Left colon (tissue), 2 donors: ENCODE measurements around the gene WDR48. TPM values are rescaled to one million over a fixed set of nuclear protein-coding genes. Genes with fewer than 3 reads are reported as not detected.

Experiments used
- ATAC-seq: fragments of 200-7000 bp; cut with Tn5 transposase; one replicate; pipeline ENCODE4 v1.9.1; 2020; ENCODE audit warnings: mild to moderate bottlenecking, moderate library complexity
- DNase-seq, 2 donors: peaks; one replicate each; pipeline ENCODE4 v3.0.0-alpha.2; 2020
- intact Hi-C, 2 donors: fragments of 100-400 bp; cut with DNase I in 1 of 2; cut with micrococcal nuclease in 1 of 2; formaldehyde crosslinking; loops; one replicate each; pipeline versions ENCODE4 v1.11.2 to v1.14.0; 2022; cut with DNase I, micrococcal nuclease
- total RNA-seq, 2 donors: library from RNA; stranded (reverse); fragmentation: NEBNext Ultra II Directional; extraction: Animal tissue kit (Norgen Biotek cat#: 25700); gene quantifications; one replicate each; pipeline ENCODE4 v1.2.1, GENCODE V29; 2021
- donor health status: DM: no; HTN: no; CAD: no.
- donor health status: DM: yes; HTN: yes; CAD: no.

Gene WDR48
- total RNA-seq, 2 donors from 2014 or later, result 21.6 to 32.9 TPM

GRCh38 chr3:39109086-39109485, 57.3 kb downstream of the WDR48 start:
- DNase-seq (no peak), ATAC-seq (no peak)
- intact Hi-C loops, result no loop called here

DNA sequence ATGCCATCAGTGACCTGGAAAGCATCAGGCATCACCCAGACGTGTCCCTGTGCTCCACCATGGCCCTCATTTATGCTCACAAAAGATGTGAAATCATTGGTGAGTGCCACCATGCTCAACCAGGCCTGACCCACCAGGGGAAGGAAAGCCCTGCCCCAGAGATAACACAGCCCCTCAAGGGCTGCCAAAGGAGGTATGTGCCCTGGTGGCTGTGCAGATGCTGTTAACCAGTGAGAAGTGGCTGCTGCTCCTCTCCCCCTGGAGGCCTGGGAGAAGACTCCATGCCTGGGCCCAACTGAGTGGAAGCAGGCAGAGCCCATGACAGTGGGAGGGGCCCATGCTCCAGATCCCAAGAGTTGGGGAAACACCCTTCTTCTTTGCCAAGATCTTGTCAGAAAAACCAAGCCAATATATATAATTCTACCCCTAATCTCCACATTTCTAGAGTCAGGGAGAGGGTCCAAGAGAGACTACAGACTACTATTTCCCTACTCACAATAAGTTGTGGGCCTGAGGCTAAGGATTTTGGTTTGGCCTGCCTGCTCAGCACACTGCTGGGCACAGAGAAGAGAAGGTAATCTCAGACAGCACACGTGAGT, 58.3 kb downstream of the WDR48 start:
- intact Hi-C loops, result no loop called here

GRCh38 chr3:39112113-39112512, 60.3 kb downstream of the WDR48 start:
- peak in 1 of 2 donors; percentile 6 for DNase-seq
- no peak for ATAC-seq
- intact Hi-C loops, result no loop called here

More for the DNA sequence above, 58.3 kb downstream of the WDR48 start:
- DNase-seq, result no peak
- no peak for ATAC-seq

- no peak for ATAC-seq
- DNase-seq, result peak in 1 of 2 donors; percentile 9
- intact Hi-C loops, result no loop called here
These were observed 60.7 kb downstream of the WDR48 start for GRCh38 chr3:39112535-39112934.

DNA sequence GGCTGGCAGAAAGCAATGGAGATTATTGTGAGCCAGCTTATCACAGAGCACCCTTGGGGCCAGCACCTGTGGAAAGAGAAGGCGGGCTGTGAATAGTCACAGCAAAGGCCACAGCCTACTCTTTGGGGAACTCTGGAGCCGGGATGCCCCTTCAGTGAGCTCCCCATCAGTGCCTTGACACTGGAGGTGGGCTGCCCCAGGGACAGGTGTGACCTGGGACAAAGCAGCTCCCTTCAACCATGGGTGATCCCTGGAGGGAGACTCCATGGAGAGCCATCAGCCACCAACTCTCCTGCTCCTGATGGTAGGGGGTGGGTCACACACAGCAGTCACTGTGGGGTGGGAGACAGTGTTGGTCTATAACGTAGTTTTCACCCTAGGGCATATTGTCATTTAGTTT, 61.5 kb downstream of the WDR48 start:
- intact Hi-C loops, result no loop called here
- no peak for ATAC-seq
- DNase-seq, result peak in 1 of 2 donors; percentile 12

DNA sequence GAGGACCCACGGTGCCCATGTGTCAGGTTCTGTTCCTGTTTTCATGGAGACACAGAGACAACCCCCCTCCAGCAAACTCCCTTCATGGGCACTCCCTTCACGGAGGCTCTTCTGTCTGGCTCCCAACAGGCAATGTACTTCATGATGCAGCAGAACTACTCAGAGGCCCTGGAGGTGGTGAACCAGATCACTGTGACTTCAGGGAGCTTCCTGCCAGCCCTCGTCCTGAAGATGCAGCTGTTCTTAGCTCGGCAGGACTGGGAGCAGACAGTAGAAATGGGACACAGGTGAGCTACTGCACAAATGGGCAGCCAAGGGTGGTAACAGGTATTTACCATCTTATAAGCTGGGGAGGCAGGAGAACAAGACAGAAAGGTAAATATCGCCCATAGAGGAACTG, 62.6 kb downstream of the WDR48 start:
- ATAC-seq (no peak), DNase-seq (no peak)
- intact Hi-C loops, result no loop called here

DNA sequence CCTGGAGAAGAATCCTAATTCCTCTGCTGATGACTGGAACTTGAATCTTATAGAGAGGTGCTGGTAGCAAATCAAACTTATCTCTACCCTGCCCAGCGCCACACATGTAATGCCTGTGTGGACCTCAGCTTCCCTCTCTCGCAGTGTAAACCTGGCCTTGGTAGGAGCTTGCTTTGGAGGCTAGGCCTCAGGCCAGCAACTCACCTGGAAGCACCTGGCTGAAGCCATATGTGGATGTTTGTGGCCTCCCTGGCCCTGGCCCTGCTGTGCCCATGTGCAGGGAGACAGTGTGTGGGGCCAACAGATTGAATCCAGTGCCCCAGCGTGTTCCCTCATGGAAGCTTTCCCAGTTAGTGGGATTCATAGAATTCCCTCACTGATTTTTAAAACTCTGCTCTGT, 64.1 kb downstream of the WDR48 start:
- intact Hi-C loops, result no loop called here
- DNase-seq (no peak), ATAC-seq (no peak)

DNA sequence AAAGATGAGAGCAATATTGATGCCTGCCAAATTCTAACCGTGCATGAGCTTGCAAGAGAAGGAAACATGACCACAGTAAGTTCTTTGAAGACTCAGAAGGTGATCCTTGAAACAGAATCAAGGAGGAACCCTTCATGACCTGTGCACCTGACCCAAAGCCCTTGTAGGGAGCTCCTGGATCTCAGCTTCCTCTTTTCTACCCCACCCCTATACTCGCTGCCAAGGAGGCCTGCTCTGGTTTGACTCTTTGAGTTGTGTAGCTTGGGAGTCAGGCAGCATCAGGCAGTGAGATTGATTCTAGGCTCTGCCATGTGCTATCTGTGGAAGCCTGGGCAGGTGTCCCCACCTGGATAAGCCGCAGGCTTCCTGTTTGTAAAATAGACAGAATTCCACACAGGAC, 66.3 kb downstream of the WDR48 start:
- DNase-seq (no peak), ATAC-seq (no peak)
- intact Hi-C loops, result no loop called here

DNA sequence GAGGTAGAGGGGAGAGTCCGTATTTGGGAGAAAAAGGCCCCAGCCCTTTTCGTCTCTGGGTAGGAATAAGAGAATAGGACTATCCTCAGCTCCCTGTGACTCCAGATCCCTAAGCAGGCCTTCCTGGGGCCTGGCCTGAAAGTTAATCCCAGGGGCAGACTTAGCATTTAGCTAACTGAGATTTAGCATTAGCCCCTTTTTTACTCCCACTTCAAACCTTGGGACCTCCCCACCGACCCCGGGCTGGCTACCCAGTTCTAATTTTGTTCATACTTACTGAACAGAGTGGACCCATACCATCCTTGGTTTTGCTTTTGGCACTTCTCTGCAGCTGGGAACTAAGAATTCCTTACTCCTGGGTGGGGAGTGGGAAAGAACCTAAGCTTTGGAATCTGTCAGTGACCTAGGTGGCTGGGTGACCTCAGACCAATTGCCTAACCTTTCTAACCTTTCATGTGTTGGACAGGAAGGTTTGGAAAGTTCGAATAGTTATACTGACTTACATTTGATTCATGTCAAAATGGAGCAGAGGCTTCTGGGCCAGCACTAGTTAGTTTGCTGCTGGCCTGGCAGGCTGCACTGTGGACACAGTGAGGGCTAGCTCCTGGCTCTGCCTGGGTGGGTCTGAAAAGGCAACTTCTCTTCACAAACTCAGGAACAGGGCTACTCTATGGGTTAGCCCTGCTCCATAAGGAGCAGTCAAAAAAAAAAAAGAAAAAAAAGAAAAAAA, 67.3 kb downstream of the WDR48 start:
- ATAC-seq (no peak), DNase-seq (peak in 1 of 2 donors; percentile 5)
- intact Hi-C loops, result no loop called here

DNA sequence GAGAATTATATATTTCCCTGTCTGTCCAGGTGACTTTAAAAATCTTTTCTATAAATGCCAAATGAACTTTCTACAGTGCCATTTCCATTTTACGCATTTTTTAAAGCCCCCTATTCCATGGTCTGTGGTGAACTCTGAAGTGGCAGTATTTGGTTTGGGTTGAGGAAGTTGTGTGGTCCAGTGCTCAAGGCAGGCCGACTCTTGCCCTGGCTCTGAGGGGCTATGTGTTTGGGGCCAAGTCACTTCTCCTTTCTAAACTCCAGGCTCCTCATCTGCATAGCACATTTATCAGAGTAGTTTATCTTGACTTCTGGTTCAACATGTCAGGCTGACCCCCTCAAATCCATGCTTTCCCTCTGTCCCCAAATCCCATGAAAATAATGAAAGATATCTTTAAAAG, 69.8 kb downstream of the WDR48 start:
- intact Hi-C loops, result loop anchor here in 1 of 2 donors (5.0 kb wide), 1 partner anchor 171 kb away; no protein-coding TSS in a partner anchor
- DNase-seq (no peak), ATAC-seq (no peak)

- no peak for ATAC-seq
- intact Hi-C loops, result loop anchor here in 1 of 2 donors (5.0 kb wide), 1 partner anchor 169 kb away; no protein-coding TSS in a partner anchor
- DNase-seq, result no peak
These were observed 71.0 kb downstream of the WDR48 start for GRCh38 chr3:39122813-39123212.

DNA sequence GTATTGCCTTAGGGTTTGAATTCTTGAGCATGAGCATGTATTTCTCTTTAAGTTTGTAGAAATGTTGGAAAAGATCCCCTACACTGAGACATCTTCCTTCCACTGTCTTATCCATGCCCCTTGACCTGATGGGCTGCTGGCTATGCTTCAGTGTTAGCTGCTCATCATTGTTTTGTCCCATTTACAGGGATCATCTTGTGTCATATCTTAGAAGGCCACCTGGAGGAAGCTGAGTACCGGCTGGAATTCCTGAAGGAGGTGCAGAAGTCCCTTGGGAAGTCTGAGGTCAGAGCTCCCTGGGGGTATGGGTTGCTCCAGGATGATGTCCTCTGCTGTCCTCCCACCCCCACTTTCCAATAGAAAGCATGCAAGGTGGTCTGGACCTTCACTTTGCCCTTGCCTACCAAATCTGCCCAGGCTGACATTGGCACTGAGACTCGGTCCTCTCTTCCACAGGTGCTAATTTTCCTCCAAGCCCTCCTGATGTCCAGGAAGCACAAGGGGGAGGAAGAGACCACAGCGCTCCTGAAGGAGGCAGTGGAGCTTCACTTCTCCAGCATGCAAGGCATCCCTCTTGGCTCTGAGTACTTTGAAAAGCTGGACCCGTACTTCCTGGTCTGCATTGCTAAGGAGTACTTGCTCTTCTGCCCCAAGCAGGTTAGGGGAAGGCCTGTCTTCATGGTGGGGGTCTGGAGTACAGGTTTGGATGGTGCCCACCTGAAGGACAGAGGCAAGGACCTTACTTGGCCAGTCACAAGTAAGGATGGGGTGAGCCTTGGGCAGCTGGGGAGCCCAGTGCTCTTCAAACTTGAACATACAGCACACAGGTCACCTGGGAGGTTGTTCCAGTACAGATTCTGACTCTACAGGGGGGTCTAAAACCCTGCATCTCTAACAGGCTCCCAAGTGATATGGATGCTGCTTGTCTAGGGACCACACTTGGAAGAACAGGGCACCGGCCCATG, 73.3 kb downstream of the WDR48 start:
- DNase-seq (peak in 1 of 2 donors; percentile 58), ATAC-seq (peak; percentile 90)
- intact Hi-C loops, result loop anchor here in 1 of 2 donors (5.0 kb wide), 1 partner anchor 167 kb away; no protein-coding TSS in a partner anchor

- ATAC-seq, result peak; percentile 62
- intact Hi-C loops, result no loop called here
- DNase-seq, result peak in 1 of 2 donors; percentile 22
These were observed 74.2 kb downstream of the WDR48 start for GRCh38 chr3:39125841-39126500.

DNA sequence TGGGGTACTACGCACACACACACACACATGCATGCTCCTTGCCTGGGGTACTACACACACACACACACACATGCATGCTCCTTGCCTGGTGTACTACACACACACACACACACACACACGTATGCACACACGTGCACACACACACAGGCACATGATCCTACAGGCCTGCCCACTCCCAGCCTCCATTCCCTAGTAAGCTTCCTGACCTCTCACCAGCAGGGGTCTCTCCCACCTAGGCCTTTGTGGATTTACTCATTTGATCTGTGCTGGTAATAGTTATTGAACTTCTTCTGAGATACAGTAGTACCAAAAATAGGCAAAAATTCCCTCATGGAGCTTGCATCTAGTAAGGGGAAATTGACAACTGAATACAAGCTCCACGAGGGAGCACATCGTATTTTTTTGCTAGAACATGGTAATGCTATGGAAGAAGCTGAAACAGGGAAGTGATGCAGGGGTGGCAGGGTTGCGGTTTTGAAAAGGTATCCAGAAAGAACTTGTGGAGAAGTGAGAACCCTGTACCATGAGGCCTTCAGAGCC, 74.8 kb downstream of the WDR48 start:
- intact Hi-C loops, result no loop called here
- ATAC-seq (peak; percentile 68), DNase-seq (peak; percentile 39 to 63)

DNA sequence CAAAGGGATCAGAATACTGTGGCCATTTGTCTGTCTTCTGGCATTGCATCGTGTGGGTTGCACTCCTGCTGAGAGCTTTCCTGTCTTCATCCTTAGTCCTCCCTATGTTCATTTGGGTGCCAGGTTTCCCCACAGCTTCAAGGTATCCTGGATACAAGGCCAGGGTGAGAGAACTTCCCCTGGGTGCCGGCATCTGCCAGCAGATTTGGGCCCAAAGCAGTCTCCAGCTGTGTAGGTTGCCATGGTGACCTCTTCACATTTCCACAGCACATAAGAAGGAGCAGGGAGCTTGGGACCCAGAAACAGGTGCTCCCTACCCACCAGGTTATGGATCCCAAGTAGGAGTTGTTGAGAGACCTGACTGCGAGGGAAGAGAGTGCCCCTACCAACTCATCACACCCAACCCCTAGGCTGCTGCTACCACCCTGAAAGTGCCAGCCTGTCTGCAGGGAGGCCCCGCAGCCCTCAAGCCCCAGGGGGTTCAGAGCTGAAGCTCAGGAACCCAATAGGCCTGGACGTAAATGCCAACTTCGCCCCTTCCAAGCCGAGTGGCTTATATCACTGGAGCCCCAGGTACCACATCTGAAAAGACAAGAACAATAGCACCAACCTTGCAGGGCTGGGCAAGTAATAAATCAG, 75.6 kb downstream of the WDR48 start:
- ATAC-seq, result no peak
- peak in 1 of 2 donors; percentile 20 for DNase-seq
- intact Hi-C loops, result no loop called here

- no peak for DNase-seq
These were observed 76.1 kb downstream of the WDR48 start for GRCh38 chr3:39127908-39128304.

GRCh38 chr3:39128951-39129350, 77.1 kb downstream of the WDR48 start:
- intact Hi-C loops, result no loop called here
- no peak for DNase-seq
- no peak for ATAC-seq

More at GRCh38 chr3:39127908-39128304, 76.1 kb downstream of the WDR48 start:
- no peak for ATAC-seq
- intact Hi-C loops, result no loop called here

DNA sequence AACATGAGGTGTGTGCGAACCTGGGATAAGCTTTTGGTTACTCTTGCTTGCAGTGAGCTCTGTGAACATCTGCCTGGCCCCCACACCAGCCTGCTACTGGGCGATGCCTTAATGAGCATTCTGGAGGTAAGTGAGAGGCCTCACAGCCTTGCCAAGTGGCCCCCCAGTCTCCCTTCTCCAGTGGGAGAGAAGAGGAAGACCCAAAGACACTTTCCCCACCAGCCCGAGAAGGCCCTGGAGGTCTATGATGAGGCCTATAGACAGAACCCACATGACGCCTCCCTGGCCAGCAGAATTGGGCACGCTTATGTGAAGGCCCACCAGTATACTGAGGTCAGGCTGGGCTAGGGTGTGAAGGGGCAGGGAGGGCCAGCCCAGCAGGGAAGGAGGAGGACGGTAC, 78.2 kb downstream of the WDR48 start:
- ATAC-seq, result no peak
- peak in 1 of 2 donors; percentile 18 for DNase-seq
- intact Hi-C loops, result loop anchor here in 1 of 2 donors (10.0 kb wide), 1 partner anchor 155 kb away; the partner anchor contains the start of gene CX3CR1
